GM13976 (cell line): ENCODE measurements around the gene OR7A10.
"Not testable (repeated sequence)": the region's sequence is repeated elsewhere in the genome, so short reads cannot be mapped to it uniquely, and the experiment has no call there.

Source experiments
- DNase-seq: peaks from one replicate; pipeline ENCODE4 v3.0.0; 2012; ENCODE audit warnings: low spot score
- in situ Hi-C: fragments of 300-500 bp; cut with MboI; formaldehyde crosslinking; loops from one replicate; pipeline ENCODE4 v1.12.0; 2022; ENCODE audit warnings: low sequenced_read_pairs, mixed read lengths, inconsistent platforms; ENCODE audit not compliant: unreplicated experiment
- TF ChIP-seq, protein P1 (sequence below): IDR thresholded peaks from 2 replicates; pipeline ENCODE4 v1.5.1; 2012; ENCODE audit warnings: borderline replicate concordance, mild to moderate bottlenecking; ENCODE audit not compliant: insufficient read depth; ENCODE audit errors: extremely low read depth, missing control alignments, control extremely low read depth

The OR7A10 gene

DNA sequence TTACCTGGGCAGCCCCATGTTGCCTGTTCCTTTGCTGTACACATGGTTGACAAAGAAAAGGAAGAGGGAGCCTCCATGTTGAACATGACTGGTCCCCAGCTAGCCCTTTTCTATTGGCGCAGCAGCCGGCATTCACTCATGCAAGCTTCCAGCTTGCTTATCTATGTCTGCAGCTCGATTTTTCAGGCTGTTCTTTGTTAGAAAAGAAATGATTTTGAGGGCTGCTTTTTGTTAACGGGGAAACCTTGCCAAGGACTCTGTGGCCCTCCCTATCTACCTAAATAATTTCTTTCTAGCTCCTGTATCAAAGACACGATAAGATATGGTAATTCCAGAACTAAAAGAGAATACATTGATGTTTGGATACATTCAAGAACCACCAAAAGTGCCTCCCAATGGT is 50.0 kb downstream of the OR7A10 start:
- DNase-seq: no peak
- TF ChIP-seq, protein P1, sequence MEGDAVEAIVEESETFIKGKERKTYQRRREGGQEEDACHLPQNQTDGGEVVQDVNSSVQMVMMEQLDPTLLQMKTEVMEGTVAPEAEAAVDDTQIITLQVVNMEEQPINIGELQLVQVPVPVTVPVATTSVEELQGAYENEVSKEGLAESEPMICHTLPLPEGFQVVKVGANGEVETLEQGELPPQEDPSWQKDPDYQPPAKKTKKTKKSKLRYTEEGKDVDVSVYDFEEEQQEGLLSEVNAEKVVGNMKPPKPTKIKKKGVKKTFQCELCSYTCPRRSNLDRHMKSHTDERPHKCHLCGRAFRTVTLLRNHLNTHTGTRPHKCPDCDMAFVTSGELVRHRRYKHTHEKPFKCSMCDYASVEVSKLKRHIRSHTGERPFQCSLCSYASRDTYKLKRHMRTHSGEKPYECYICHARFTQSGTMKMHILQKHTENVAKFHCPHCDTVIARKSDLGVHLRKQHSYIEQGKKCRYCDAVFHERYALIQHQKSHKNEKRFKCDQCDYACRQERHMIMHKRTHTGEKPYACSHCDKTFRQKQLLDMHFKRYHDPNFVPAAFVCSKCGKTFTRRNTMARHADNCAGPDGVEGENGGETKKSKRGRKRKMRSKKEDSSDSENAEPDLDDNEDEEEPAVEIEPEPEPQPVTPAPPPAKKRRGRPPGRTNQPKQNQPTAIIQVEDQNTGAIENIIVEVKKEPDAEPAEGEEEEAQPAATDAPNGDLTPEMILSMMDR: no peak
- in situ Hi-C loops: no loop called here

DNA sequence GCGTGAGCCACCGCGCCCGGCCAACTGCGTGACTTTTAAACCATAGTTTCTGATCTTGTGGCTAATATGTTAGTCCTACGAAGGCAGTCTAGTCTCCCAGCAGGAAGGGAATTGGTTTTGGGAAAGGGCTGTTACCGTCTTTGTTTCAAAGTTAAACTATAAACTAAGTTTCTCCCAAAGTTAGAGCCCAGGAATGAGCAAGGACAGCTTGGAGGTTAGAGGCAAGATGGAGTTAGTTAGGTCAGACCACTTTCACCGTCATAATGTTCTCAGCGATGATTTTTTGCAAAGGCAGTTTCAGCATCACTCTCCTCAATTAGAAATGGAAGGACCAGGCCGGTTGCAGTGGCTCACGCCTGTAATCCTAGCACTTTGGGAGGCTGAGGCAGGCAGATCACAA is 52.7 kb downstream of the OR7A10 start:
- TF ChIP-seq, protein P1: no peak
- no peak for DNase-seq
- in situ Hi-C loops: no loop called here

DNA sequence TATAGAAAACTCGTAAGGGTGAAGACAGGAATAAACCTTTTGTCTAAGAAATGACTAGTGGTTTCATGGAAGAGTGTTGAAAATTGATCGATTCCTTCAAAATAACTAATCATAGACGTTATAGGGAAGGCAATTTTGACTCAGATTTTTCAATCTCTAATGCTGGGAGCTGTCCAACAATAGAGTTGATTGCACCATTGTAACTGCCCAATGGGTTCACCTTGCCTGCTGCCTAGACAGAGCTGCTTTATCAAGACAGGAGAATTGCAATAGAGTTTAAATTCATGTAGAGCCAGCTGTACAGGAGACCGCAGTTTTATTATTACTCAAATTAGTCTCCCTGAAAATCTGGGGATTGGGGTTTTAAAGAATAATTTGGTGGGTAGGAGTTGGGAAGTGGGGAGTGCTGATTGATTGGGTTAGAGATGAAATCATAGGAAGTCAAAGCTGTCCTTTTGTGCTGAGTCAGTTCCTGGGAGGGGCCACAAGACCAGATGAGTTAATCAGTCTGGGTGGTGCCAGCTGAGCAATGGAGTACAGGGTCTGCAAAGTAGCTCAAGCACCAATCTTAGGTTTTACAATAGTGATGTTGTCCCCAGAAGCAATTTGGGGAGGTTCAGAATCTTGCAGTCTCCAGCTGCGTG is 53.5 kb downstream of the OR7A10 start:
- in situ Hi-C loops: no loop called here
- TF ChIP-seq, protein P1: no peak
- no peak for DNase-seq

DNA sequence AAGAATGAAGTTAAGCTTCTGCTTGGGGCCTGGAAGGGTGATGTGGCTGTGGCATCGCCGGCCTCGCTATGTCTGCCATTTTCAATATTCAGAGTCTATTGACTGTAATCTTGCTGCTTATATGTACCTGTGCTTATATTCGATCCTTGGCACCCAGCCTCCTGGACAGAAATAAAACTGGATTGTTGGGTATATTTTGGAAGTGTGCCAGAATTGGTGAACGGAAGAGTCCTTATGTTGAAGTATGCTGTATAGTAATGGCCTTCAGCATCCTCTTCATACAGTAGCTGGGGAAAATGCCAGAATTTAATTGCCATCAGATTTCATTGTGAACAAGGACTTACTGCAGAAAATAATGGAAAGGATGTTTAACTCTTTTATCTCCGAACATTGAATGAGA is 56.5 kb downstream of the OR7A10 start:
- DNase-seq, in situ Hi-C loops: not testable (repeated sequence)
